IPS-NIHi11 (cell line): ENCODE data around the gene ST7.
"Not testable (repeated sequence)": the region's sequence is repeated elsewhere in the genome, so short reads cannot be mapped to it uniquely, and the experiment has no call there.

Source experiments
- DNase-seq: peaks from one replicate; pipeline ENCODE4 v3.0.0; 2012; ENCODE audit warnings: mixed read lengths, low spot score

ST7 gene

GRCh38 chr7:116953372-116953905 lies at the start of gene ST7:
Gene ST7 (plus strand): TSS chr7:116953501. CDS start chr7:116953541, 40 bp downstream.
- peak; percentile 80 for DNase-seq

- no peak for DNase-seq
Observed at GRCh38 chr7:116906391-116906790, 46.9 kb upstream of the ST7 start.

GRCh38 chr7:116910383-116910782 lies 42.9 kb upstream of the ST7 start:
- DNase-seq = no peak

GRCh38 chr7:116911801-116912200 lies 41.5 kb upstream of the ST7 start:
- no peak for DNase-seq

GRCh38 chr7:116912269-116912909 lies 40.9 kb upstream of the ST7 start:
- DNase-seq = no peak

- DNase-seq = no peak
Observed at GRCh38 chr7:116918704-116919103, 34.6 kb upstream of the ST7 start.

- no peak for DNase-seq
Observed at GRCh38 chr7:116920359-116920758, 32.9 kb upstream of the ST7 start.

GRCh38 chr7:116922545-116922944 lies 30.8 kb upstream of the ST7 start:
- no peak for DNase-seq

GRCh38 chr7:116924741-116925140 lies 28.6 kb upstream of the ST7 start:
- no peak for DNase-seq

GRCh38 chr7:116929021-116929420 lies 24.3 kb upstream of the ST7 start:
- DNase-seq = no peak

GRCh38 chr7:116929914-116930913 lies 23.1 kb upstream of the ST7 start:
- peak; percentile 86 for DNase-seq

GRCh38 chr7:116932566-116932965 lies 20.7 kb upstream of the ST7 start:
- no peak for DNase-seq

- no peak for DNase-seq
Observed at GRCh38 chr7:116933465-116933864, 19.8 kb upstream of the ST7 start.

- no peak for DNase-seq
Observed at GRCh38 chr7:116934580-116934979, 18.7 kb upstream of the ST7 start.

- not testable (repeated sequence) for DNase-seq
Observed at GRCh38 chr7:116936844-116937243, 16.5 kb upstream of the ST7 start.

GRCh38 chr7:116938678-116939077 lies 14.6 kb upstream of the ST7 start:
- no peak for DNase-seq

GRCh38 chr7:116940689-116941370 lies 12.5 kb upstream of the ST7 start:
- DNase-seq = no peak

GRCh38 chr7:116942504-116942903 lies 10.8 kb upstream of the ST7 start:
- DNase-seq = no peak

- DNase-seq = no peak
Observed at GRCh38 chr7:116948934-116949333, 4.4 kb upstream of the ST7 start.

GRCh38 chr7:116949941-116950801 lies 3.1 kb upstream of the ST7 start:
- no peak for DNase-seq

- no peak for DNase-seq
Observed at GRCh38 chr7:116950889-116951351, 2.4 kb upstream of the ST7 start.
